Uterus (tissue), 2 donors: Measurements from ENCODE around the gene LCE2A.

Experiments
- CTCF ChIP-seq, 4 experiments: fragments of 200-600 bp in 2 of 4; fragments of 450-650 bp in 2 of 4; sonication (generic) in 2 of 4; IDR thresholded peaks; one replicate each; pipeline ENCODE4 v1.5.1; 2016 to 2019; ENCODE audit warnings: antibody characterized with exemption in 4 of 4, mild to moderate bottlenecking in 2 of 4, moderate library complexity in 1 of 4
- POLR2A ChIP-seq, 2 donors: fragments of 450-650 bp; IDR thresholded peaks; one replicate each; pipeline ENCODE4 v1.6.1; 2016; ENCODE audit warnings: antibody characterized with exemption in 2 of 2, mild to moderate bottlenecking in 1 of 2, moderate library complexity in 1 of 2

GRCh38 chr1:152658649-152659048, 39.5 kb upstream of the LCE2A start:
- no peak for TF ChIP-seq CTCF (IDR thresholded peaks at IDR 0.05)
- TF ChIP-seq POLR2A (IDR thresholded peaks at IDR 0.05) = no peak
